ENCODE results near the gene FBXO17.

Gene FBXO17

DNA sequence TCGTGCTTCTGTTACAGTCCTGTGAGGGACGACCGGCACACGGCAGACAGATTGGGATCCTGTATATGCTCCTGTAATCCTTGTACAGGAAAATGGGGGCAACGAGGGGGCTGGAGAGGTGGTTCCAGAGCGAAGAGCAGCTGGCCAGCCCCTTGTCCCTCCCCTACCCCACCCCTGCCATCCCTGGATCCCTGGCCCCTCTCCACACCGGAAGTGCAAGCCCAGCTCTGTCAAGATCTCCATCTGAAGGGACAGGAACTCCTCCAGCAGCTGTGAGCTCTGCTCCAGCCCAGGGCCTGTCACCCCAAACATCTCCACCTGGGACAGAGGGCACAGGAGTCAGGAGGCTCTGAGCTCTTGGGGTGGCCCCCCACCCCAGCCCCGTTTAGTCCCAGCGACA, 58.0 kb downstream of the FBXO17 start:
- Histone ChIP-seq H3K27ac (ENCODE audit: insufficient read depth, low read depth, low read length, poor library complexity, severe bottlenecking) (no peak overlapping the region), H3K4me3 (ENCODE audit: insufficient read depth, low read depth, low read length) (no peak overlapping the region), H3K27me3 (ENCODE audit: control insufficient read depth, insufficient read depth, low read length, poor library complexity, severe bottlenecking) (no peaks in the 10 kb centered on the region), H3K9me3 (ENCODE audit: control insufficient read depth, low read length) (no peaks in the 10 kb centered on the region), H3K4me1 (ENCODE audit: control insufficient read depth, insufficient read depth, low read length) (no peaks in the 10 kb centered on the region), H3K36me3 (ENCODE audit: control insufficient read depth, insufficient read depth, low read length) (no peaks in the 10 kb centered on the region)
- 94 to 95% methylated on average over 9 of the region's 9 CpGs for WGBS, 2 experiments

DNA sequence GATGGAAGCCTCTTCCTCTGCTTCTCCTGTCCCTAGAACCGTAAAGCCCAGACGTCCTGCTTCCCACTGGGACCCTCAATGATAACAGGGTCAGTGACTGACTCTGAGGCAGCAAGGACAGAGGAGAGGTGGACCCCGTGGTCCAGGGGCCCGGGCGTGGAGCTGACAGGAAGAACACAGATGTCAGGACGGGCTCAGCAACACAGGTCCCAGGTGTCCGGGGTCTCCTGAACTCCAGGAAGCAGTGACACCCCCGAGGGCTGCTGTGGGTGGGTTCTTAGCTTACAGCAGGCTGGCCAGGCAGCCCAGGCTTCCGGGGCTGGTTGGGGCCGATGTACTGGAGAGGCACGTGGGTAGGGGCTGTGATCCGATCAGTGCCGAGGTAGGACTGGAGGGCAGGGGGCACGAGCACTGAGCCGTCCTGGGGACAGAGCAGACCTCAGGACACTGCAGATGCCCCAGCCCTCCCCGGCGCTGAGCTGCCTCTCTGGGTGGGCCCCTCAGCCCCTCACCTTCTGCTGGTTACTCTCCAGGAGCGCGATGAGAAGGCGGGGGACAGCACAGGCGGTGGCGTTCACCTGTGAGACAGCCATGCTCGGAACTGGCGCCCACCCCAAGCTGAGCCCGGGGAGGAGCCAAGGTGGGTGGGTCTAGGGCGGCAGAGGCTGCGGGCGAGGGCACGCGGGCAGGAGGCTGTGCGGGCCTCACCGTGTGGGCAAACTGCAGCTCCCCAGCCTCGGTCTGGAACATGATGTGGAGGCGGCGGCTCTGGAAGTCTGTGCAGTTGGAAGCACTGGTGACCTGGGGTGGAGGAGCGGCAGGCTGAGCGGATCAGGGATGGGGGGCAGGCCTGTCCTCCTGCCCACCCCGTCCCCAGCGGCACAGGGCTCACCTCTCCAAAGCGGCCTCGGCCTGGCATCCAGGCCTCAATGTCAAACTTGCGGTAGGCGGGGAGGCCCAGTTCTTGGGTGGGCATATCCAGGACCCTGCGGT, 59.9 kb downstream of the FBXO17 start:
- 96% methylated on average over 44 of the region's 44 CpGs for WGBS, 2 experiments
- no peaks in the 10 kb centered on the region for H3K36me3 ChIP-seq (ENCODE audit: control insufficient read depth, insufficient read depth, low read length)
- H3K4me3 ChIP-seq (ENCODE audit: insufficient read depth, low read depth, low read length): no peak overlapping the region

DNA sequence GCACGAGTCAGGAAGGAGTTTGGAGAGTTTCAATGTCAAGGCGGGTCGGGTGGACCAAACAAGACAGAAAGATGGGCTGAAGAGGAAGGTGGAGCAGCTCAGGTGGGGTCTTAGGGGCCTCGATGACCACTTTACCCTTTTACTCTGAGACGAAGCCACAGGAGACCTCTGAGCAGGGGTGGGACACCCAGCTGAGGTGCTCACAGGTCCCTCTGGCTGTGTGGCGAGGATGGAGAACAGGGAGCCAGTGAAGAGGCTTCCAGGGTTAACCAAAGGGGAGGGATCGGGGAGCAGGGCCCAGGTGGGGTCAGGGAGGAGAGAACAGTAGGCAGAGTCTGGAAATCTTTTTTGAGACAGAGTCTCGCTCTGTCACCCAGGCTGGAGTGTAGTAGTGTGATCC, 61.6 kb downstream of the FBXO17 start:
- WGBS, 2 experiments: 94% methylated on average over 8 of the region's 8 CpGs
- no peaks in the 10 kb centered on the region for H3K36me3 ChIP-seq (ENCODE audit: control insufficient read depth, insufficient read depth, low read length)
- no peak overlapping the region for H3K27ac ChIP-seq (ENCODE audit: insufficient read depth, low read depth, low read length, poor library complexity, severe bottlenecking)
- H3K4me1 ChIP-seq (ENCODE audit: control insufficient read depth, insufficient read depth, low read length): no peaks in the 10 kb centered on the region
- H3K4me3 ChIP-seq (ENCODE audit: insufficient read depth, low read depth, low read length): no peak overlapping the region
- peaks cover 4% of the 10 kb centered on the region for H3K27me3 ChIP-seq (ENCODE audit: control insufficient read depth, insufficient read depth, low read length, poor library complexity, severe bottlenecking)
- H3K9me3 ChIP-seq (ENCODE audit: control insufficient read depth, low read length): no peaks in the 10 kb centered on the region

More for the DNA sequence above, 59.9 kb downstream of the FBXO17 start:
- no peaks in the 10 kb centered on the region for H3K9me3 ChIP-seq (ENCODE audit: control insufficient read depth, low read length)
- H3K27me3 ChIP-seq (ENCODE audit: control insufficient read depth, insufficient read depth, low read length, poor library complexity, severe bottlenecking): peaks cover 4% of the 10 kb centered on the region
- no peaks in the 10 kb centered on the region for H3K4me1 ChIP-seq (ENCODE audit: control insufficient read depth, insufficient read depth, low read length)
- no peak overlapping the region for H3K27ac ChIP-seq (ENCODE audit: insufficient read depth, low read depth, low read length, poor library complexity, severe bottlenecking)

DNA sequence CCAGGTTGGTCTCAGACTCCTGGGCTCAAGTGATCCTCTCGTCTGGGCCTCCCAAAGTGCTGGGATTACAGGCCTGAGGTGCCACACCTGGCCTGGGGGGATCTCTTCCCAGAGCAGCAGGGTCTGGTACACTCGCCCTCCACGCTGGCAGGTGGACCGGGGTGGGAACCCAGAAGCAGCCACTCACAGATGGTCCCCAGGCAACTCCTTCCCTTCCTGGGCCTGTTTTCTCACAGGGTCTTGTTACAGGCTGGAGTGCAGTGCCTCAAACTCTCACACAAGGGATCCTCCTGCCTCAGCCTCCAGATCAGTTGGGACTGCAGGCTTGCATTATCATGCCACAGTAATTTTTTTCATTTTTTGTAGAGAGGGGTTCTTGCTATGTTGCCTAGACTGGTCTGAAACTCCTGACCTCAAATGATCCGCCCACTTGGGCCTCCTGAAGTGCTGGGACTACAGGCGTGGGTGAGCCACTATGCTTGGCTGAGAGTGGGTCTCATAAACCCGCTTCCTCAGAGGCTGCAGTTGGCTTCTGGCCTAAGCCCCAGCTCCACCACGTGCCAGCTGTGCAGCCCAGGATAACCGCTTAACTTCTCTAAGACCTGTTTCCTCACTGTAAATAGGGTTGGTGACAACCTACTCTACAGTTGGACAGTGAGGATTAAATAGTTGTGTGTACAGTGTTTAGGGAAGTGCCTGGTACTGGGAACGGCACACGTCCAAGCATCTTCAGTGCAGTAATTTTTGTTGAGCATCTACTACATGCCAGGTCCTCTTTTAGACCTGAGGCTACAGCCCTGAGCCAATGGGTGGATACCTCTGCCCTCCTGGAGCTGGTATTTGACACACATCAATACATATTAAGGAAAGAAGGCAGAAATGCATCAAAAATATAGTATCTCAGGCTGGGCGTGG, 62.7 kb downstream of the FBXO17 start:
- Histone ChIP-seq H3K36me3 (ENCODE audit: control insufficient read depth, insufficient read depth, low read length) (no peaks in the 10 kb centered on the region), H3K27ac (ENCODE audit: insufficient read depth, low read depth, low read length, poor library complexity, severe bottlenecking) (no peak overlapping the region), H3K27me3 (ENCODE audit: control insufficient read depth, insufficient read depth, low read length, poor library complexity, severe bottlenecking) (peaks cover 4% of the 10 kb centered on the region), H3K4me1 (ENCODE audit: control insufficient read depth, insufficient read depth, low read length) (no peaks in the 10 kb centered on the region), H3K9me3 (ENCODE audit: control insufficient read depth, low read length) (no peaks in the 10 kb centered on the region), H3K4me3 (ENCODE audit: insufficient read depth, low read depth, low read length) (no peak overlapping the region)
- 87 to 88% methylated on average over 12 of the region's 12 CpGs for WGBS, 2 experiments

DNA sequence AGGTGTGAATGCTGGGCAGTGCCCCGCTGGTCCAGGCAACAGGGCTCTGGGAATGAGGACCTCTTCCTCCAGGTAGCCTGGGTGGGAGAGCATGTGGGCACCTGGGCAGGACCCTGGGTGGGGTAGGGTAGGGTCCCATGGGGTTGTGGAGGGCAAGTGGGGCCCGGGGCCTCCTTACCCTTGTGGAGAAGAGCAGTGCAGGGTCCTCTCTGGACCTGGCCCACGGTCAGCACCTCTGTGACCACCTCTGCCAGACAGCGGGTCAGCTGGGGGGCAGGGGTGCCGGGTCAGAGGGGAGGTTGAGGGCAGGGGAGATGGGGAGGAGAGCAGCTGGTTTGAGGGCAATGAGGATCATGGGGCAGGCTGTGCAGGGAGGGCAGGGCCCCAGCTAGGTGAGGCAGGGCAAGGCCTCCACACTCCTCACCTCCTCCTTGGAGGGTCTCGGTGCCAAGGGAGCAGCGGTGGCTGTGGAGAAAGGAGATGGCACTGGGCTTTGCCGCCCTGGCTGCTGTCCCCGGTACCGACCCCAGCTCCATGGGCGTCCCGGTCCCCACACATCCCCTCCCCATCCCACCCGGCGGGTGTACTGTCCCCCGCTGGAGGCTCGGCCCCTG, 64.0 kb downstream of the FBXO17 start:
- Histone ChIP-seq H3K36me3 (ENCODE audit: control insufficient read depth, insufficient read depth, low read length) (no peaks in the 10 kb centered on the region), H3K27me3 (ENCODE audit: control insufficient read depth, insufficient read depth, low read length, poor library complexity, severe bottlenecking) (peaks cover 4% of the 10 kb centered on the region), H3K4me3 (ENCODE audit: insufficient read depth, low read depth, low read length) (no peak overlapping the region), H3K9me3 (ENCODE audit: control insufficient read depth, low read length) (no peaks in the 10 kb centered on the region), H3K27ac (ENCODE audit: insufficient read depth, low read depth, low read length, poor library complexity, severe bottlenecking) (no peak overlapping the region), H3K4me1 (ENCODE audit: control insufficient read depth, insufficient read depth, low read length) (no peaks in the 10 kb centered on the region)
- 83 to 89% methylated on average over 16 of the region's 16 CpGs for WGBS, 2 experiments

DNA sequence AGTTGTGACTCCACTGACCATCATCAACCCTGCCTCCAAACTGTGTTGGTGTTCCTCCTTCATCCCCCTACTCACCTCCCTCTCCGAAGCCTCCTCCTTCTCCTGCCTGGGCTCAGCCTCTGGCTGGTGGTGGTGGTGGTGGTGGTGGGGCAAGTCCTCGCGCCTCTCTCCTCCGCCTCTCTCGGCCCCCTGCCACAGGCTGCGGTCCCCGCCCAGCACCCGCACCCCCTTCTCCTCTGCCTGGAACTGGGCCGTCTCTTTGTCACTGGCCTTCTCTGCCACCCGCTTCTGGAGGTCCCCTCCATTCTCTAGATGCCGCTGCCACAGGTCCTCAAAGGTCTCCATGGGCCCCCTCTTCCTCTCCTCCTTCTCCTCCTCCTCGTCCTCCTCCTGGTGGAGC, 65.1 kb downstream of the FBXO17 start:
- no peak overlapping the region for H3K4me3 ChIP-seq (ENCODE audit: insufficient read depth, low read depth, low read length)
- H3K27ac ChIP-seq (ENCODE audit: insufficient read depth, low read depth, low read length, poor library complexity, severe bottlenecking): no peak overlapping the region
- H3K36me3 ChIP-seq (ENCODE audit: control insufficient read depth, insufficient read depth, low read length): no peaks in the 10 kb centered on the region
- H3K9me3 ChIP-seq (ENCODE audit: control insufficient read depth, low read length): no peaks in the 10 kb centered on the region
- 93 to 94% methylated on average over 11 of the region's 12 CpGs for WGBS, 2 experiments
- no peaks in the 10 kb centered on the region for H3K4me1 ChIP-seq (ENCODE audit: control insufficient read depth, insufficient read depth, low read length)
- peaks cover 4% of the 10 kb centered on the region for H3K27me3 ChIP-seq (ENCODE audit: control insufficient read depth, insufficient read depth, low read length, poor library complexity, severe bottlenecking)

DNA sequence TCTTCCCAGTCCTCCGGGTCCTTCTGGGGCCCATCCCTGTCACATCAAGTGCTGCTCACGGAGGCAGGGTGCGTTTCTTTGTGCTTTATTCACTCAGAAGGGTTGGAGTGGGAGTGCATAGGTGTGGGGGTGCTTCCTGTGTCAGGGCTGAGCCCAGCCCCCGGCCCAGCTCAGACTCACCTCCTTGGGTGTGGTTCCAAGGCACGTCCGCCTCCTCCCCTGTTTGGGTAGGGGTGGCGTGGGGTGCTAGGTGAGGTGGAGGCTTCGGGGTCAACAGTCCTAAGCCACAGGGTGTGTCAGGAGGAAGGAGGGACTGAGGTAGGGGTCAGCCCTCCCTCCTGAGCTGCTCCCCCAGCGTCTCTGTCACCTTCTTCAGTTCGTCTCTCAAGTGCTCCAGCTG, 66.6 kb downstream of the FBXO17 start:
- Histone ChIP-seq H3K9me3 (ENCODE audit: control insufficient read depth, low read length) (no peaks in the 10 kb centered on the region), H3K4me1 (ENCODE audit: control insufficient read depth, insufficient read depth, low read length) (no peaks in the 10 kb centered on the region), H3K27ac (ENCODE audit: insufficient read depth, low read depth, low read length, poor library complexity, severe bottlenecking) (no peak overlapping the region), H3K4me3 (ENCODE audit: insufficient read depth, low read depth, low read length) (no peak overlapping the region), H3K36me3 (ENCODE audit: control insufficient read depth, insufficient read depth, low read length) (no peaks in the 10 kb centered on the region), H3K27me3 (ENCODE audit: control insufficient read depth, insufficient read depth, low read length, poor library complexity, severe bottlenecking) (peaks cover 4% of the 10 kb centered on the region)
- 88 to 91% methylated on average over 10 of the region's 10 CpGs for WGBS, 2 experiments

DNA sequence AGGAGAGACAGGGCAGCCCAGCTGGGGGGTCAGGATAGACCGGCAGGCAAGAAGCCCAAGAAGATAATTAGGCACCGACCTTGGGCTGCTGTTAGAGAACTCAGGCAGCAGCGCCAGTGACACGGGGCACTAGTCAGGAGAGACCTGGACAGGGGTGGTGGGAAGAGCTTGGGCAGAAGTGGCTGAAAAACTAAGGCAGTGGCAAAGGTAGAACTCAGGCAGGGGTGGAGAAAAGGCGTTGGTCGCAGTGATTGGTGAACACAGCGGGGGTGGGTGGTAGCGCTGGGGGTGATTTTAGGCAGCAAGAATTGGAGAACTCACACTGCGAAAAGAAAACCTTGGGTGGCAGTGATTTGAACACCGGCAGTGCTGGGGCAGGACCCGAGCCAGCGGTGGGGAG, 67.9 kb downstream of the FBXO17 start:
- WGBS, 2 experiments: 95% methylated on average over 12 of the region's 12 CpGs
- no peaks in the 10 kb centered on the region for H3K4me1 ChIP-seq (ENCODE audit: control insufficient read depth, insufficient read depth, low read length)
- H3K27ac ChIP-seq (ENCODE audit: insufficient read depth, low read depth, low read length, poor library complexity, severe bottlenecking): no peak overlapping the region
- no peaks in the 10 kb centered on the region for H3K9me3 ChIP-seq (ENCODE audit: control insufficient read depth, low read length)
- no peaks in the 10 kb centered on the region for H3K36me3 ChIP-seq (ENCODE audit: control insufficient read depth, insufficient read depth, low read length)
- H3K27me3 ChIP-seq (ENCODE audit: control insufficient read depth, insufficient read depth, low read length, poor library complexity, severe bottlenecking): peaks cover 4% of the 10 kb centered on the region
- H3K4me3 ChIP-seq (ENCODE audit: insufficient read depth, low read depth, low read length): no peak overlapping the region

DNA sequence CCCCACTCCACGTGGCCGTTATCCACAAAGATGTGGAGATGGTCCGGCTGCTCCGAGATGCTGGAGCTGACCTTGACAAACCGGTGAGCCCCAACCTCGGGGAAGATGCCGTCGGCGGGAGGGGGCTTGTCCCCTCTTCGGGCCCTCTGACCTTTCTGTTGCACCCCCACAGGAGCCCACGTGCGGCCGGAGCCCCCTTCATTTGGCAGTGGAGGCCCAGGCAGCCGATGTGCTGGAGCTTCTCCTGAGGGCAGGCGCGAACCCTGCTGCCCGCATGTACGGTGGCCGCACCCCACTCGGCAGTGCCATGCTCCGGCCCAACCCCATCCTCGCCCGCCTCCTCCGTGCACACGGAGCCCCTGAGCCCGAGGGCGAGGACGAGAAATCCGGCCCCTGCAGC, 68.3 kb downstream of the FBXO17 start:
- peaks cover 4% of the 10 kb centered on the region for H3K27me3 ChIP-seq (ENCODE audit: control insufficient read depth, insufficient read depth, low read length, poor library complexity, severe bottlenecking)
- H3K9me3 ChIP-seq (ENCODE audit: control insufficient read depth, low read length): no peaks in the 10 kb centered on the region
- whole genome bisulfite sequencing, 2 experiments: 95 to 96% methylated on average over 29 of the region's 29 CpGs
- no peak overlapping the region for H3K27ac ChIP-seq (ENCODE audit: insufficient read depth, low read depth, low read length, poor library complexity, severe bottlenecking)
- H3K4me3 ChIP-seq (ENCODE audit: insufficient read depth, low read depth, low read length): no peak overlapping the region
- no peaks in the 10 kb centered on the region for H3K4me1 ChIP-seq (ENCODE audit: control insufficient read depth, insufficient read depth, low read length)
- no peaks in the 10 kb centered on the region for H3K36me3 ChIP-seq (ENCODE audit: control insufficient read depth, insufficient read depth, low read length)

DNA sequence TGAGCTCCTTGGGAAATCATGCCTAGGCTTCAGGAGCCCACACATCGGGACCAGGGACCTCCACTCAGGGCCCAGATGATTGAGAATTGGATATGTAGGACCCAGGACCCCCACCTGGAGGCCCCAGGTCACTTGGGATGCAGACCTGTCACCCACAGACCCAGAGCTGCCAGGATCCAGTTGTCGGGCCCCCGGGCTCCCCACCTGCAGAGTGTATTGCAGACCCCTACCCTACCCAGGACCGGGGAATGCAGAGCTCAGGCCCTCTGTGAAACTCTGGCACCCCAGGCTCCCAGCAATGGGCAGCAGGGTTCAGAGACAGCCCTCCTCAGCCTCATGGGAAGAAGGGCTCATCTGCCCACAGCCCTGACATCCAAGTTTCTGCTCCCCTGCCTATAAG, 69.9 kb downstream of the FBXO17 start:
- H3K27me3 ChIP-seq (ENCODE audit: control insufficient read depth, insufficient read depth, low read length, poor library complexity, severe bottlenecking): no peaks in the 10 kb centered on the region
- H3K36me3 ChIP-seq (ENCODE audit: control insufficient read depth, insufficient read depth, low read length): no peaks in the 10 kb centered on the region
- no peak overlapping the region for H3K27ac ChIP-seq (ENCODE audit: insufficient read depth, low read depth, low read length, poor library complexity, severe bottlenecking)
- 90 to 97% methylated on average over 4 of the region's 4 CpGs for WGBS, 2 experiments
- no peak overlapping the region for H3K4me3 ChIP-seq (ENCODE audit: insufficient read depth, low read depth, low read length)
- no peaks in the 10 kb centered on the region for H3K4me1 ChIP-seq (ENCODE audit: control insufficient read depth, insufficient read depth, low read length)
- H3K9me3 ChIP-seq (ENCODE audit: control insufficient read depth, low read length): no peaks in the 10 kb centered on the region
